ENCODE results near the gene MAD1L1. TPM values are rescaled to one million over a fixed set of nuclear protein-coding genes. Genes with fewer than 3 reads are reported as not detected.

MAD1L1 gene
- polyA plus RNA-seq, 1 experiment = 32.0 TPM

- H3K36me3 ChIP-seq (ENCODE audit: control insufficient read depth, insufficient read depth, low read length) = no peaks in the 10 kb centered on the region
- DNase-seq (ENCODE audit: low read depth) = no peak
- H3K4me3 ChIP-seq (ENCODE audit: low read depth, low read length) = no peak overlapping the region
- CTCF ChIA-PET = interaction anchor here (1.3 kb wide), 1 partner anchor 8 kb away, joined by 5 read pairs; no protein-coding TSS in a partner anchor
- POLR2A ChIA-PET = no interaction called here
- H3K27me3 ChIP-seq (ENCODE audit: control insufficient read depth, insufficient read depth, low read length) = no peaks in the 10 kb centered on the region
- no peak for TF ChIP-seq CTCF (IDR thresholded peaks at IDR 0.05; ENCODE audit: insufficient read depth, low read depth, low read length)
Observed at GRCh38 chr7:1852517-1853430, 380.0 kb downstream of the MAD1L1 start.

GRCh38 chr7:1851721-1852516, 380.8 kb downstream of the MAD1L1 start:
- Histone ChIP-seq H3K36me3 (ENCODE audit: control insufficient read depth, insufficient read depth, low read length) (no peaks in the 10 kb centered on the region), H3K4me3 (ENCODE audit: low read depth, low read length) (no peak overlapping the region), H3K27me3 (ENCODE audit: control insufficient read depth, insufficient read depth, low read length) (no peaks in the 10 kb centered on the region)
- CTCF ChIA-PET = no interaction called here
- DNase-seq (ENCODE audit: low read depth) = no peak
- no peak for TF ChIP-seq CTCF (IDR thresholded peaks at IDR 0.05; ENCODE audit: insufficient read depth, low read depth, low read length)
- POLR2A ChIA-PET = no interaction called here

GRCh38 chr7:1850976-1851571, 381.7 kb downstream of the MAD1L1 start:
- no peak for TF ChIP-seq CTCF (IDR thresholded peaks at IDR 0.05; ENCODE audit: insufficient read depth, low read depth, low read length)
- DNase-seq (ENCODE audit: low read depth) = no peak
- POLR2A ChIA-PET = no interaction called here
- no peaks in the 10 kb centered on the region for H3K36me3 ChIP-seq (ENCODE audit: control insufficient read depth, insufficient read depth, low read length)
- no peak overlapping the region for H3K4me3 ChIP-seq (ENCODE audit: low read depth, low read length)
- CTCF ChIA-PET = no interaction called here
- H3K27me3 ChIP-seq (ENCODE audit: control insufficient read depth, insufficient read depth, low read length) = no peaks in the 10 kb centered on the region

GRCh38 chr7:1850111-1850975, 382.4 kb downstream of the MAD1L1 start:
- no peak for TF ChIP-seq CTCF (IDR thresholded peaks at IDR 0.05; ENCODE audit: insufficient read depth, low read depth, low read length)
- H3K36me3 ChIP-seq (ENCODE audit: control insufficient read depth, insufficient read depth, low read length) = no peaks in the 10 kb centered on the region
- no peaks in the 10 kb centered on the region for H3K27me3 ChIP-seq (ENCODE audit: control insufficient read depth, insufficient read depth, low read length)
- DNase-seq (ENCODE audit: low read depth) = no peak
- ChIA-PET POLR2A (no interaction called here), CTCF (no interaction called here)
- H3K4me3 ChIP-seq (ENCODE audit: low read depth, low read length) = no peak overlapping the region
